ENCODE data around the gene SKAP2. TPM values are rescaled to one million over a fixed set of nuclear protein-coding genes. Genes with fewer than 3 reads are reported as not detected.

SKAP2 gene
- total RNA-seq = 10 to 100 TPM; 34.0 to 91.7 (median 49.4) TPM

- peak within 1 kb of the TSS; percentile 84 to 87 for H3K27ac ChIP-seq
Measured at GRCh38 chr7:26864309-26865093, at the start of gene SKAP2. Gene SKAP2, minus strand, starts transcription at chr7:26864590. Its CDS starts 161 bp downstream, at chr7:26864429.

GRCh38 chr7:26912933-26913536 lies 48.6 kb upstream of the SKAP2 start:
- no peak overlapping the region for H3K27ac ChIP-seq
- H3K4me1 ChIP-seq (replicated peaks in 1 of 2) = peaks cover 0 to 40% of the 10 kb centered on the region in 2 donors
- 0 to 71% (median 10%) methylated on average over 1 of the region's 1 CpG; no CpG with 5 or more reads in 4 of the 10 experiments for WGBS, 10 experiments
- no peak overlapping the region for H3K4me3 ChIP-seq
- in situ Hi-C loops (cut with MboI; ENCODE audit: low pct_unique_long_range_greater_than_20kb in 2 of 9, low sequenced_read_pairs in 9 of 9, unreplicated experiment in 9 of 9) = no loop called here
- peak; percentile 61 to 88 (median 69) for ATAC-seq (replicated peaks in 6 of 8)

More at GRCh38 chr7:26864309-26865093, at the start of gene SKAP2:
- in situ Hi-C loops (cut with MboI; ENCODE audit: low pct_unique_long_range_greater_than_20kb in 2 of 9, low sequenced_read_pairs in 9 of 9, unreplicated experiment in 9 of 9) = loop anchor here in 2 of 9 experiments (25.0 kb wide), 2 partner anchors 223 to 248 kb away; partner anchors contain the start of genes HOXA1 (in 1 of the 2) and HOXA2 (in 1 of the 2)
- peak; percentile 89 to 95 (median 94) for ATAC-seq (replicated peaks in 6 of 8)
- peak within 1 kb of the TSS; percentile 57 to 72 (median 69) for H3K4me3 ChIP-seq
- peaks cover 7 to 37% of the 10 kb centered on the region in 2 donors for H3K4me1 ChIP-seq (replicated peaks in 1 of 2)
- 0 to 54% (median 9%) methylated on average over 2 to 17 of the region's 52 CpGs; no CpG with 5 or more reads in 3 of the 10 experiments for WGBS, 10 experiments

- no peak overlapping the region for H3K27ac ChIP-seq
- H3K4me3 ChIP-seq = no peak overlapping the region
- in situ Hi-C loops (cut with MboI; ENCODE audit: low pct_unique_long_range_greater_than_20kb in 2 of 9, low sequenced_read_pairs in 9 of 9, unreplicated experiment in 9 of 9) = no loop called here
- peaks cover 0 to 34% of the 10 kb centered on the region in 2 donors for H3K4me1 ChIP-seq (replicated peaks in 1 of 2)
- no peak for ATAC-seq (replicated peaks in 6 of 8)
Measured at GRCh38 chr7:26912338-26912737, 47.9 kb upstream of the SKAP2 start.

- peak in 2 of 8 experiments; percentile 38 to 69 for ATAC-seq (replicated peaks in 6 of 8)
- peaks cover 0 to 19% of the 10 kb centered on the region in 2 donors for H3K4me1 ChIP-seq (replicated peaks in 1 of 2)
- WGBS, 10 experiments = 14 to 100% (median 91%) methylated on average over 1 to 4 of the region's 4 CpGs
- H3K4me3 ChIP-seq = no peak overlapping the region
- H3K27ac ChIP-seq = no peak overlapping the region
- in situ Hi-C loops (cut with MboI; ENCODE audit: low pct_unique_long_range_greater_than_20kb in 2 of 9, low sequenced_read_pairs in 9 of 9, unreplicated experiment in 9 of 9) = no loop called here
Measured at GRCh38 chr7:26910221-26910620, 45.8 kb upstream of the SKAP2 start.

GRCh38 chr7:26900251-26900650 lies 35.9 kb upstream of the SKAP2 start:
- Histone ChIP-seq H3K27ac (no peak overlapping the region), H3K4me1 (replicated peaks in 1 of 2) (peaks cover 0 to 20% of the 10 kb centered on the region in 2 donors), H3K4me3 (no peak overlapping the region)
- no peak for ATAC-seq (replicated peaks in 6 of 8)
- in situ Hi-C loops (cut with MboI; ENCODE audit: low pct_unique_long_range_greater_than_20kb in 2 of 9, low sequenced_read_pairs in 9 of 9, unreplicated experiment in 9 of 9) = no loop called here

- H3K4me1 ChIP-seq (replicated peaks in 1 of 2) = peaks cover 0 to 20% of the 10 kb centered on the region in 2 donors
- WGBS, 10 experiments = 10 to 100% (median 89%) methylated on average over 1 of the region's 1 CpG; no CpG with 5 or more reads in 3 of the 10 experiments
- in situ Hi-C loops (cut with MboI; ENCODE audit: low pct_unique_long_range_greater_than_20kb in 2 of 9, low sequenced_read_pairs in 9 of 9, unreplicated experiment in 9 of 9) = no loop called here
- no peak for ATAC-seq (replicated peaks in 6 of 8)
- H3K27ac ChIP-seq = no peak overlapping the region
- no peak overlapping the region for H3K4me3 ChIP-seq
Measured at GRCh38 chr7:26899519-26899918, 35.1 kb upstream of the SKAP2 start.

GRCh38 chr7:26898891-26899290 lies 34.5 kb upstream of the SKAP2 start:
- 10 to 100% (median 89%) methylated on average over 1 to 2 of the region's 2 CpGs; no CpG with 5 or more reads in 1 of the 10 experiments for WGBS, 10 experiments
- H3K27ac ChIP-seq = no peak overlapping the region
- peaks cover 0 to 20% of the 10 kb centered on the region in 2 donors for H3K4me1 ChIP-seq (replicated peaks in 1 of 2)
- in situ Hi-C loops (cut with MboI; ENCODE audit: low pct_unique_long_range_greater_than_20kb in 2 of 9, low sequenced_read_pairs in 9 of 9, unreplicated experiment in 9 of 9) = no loop called here
- H3K4me3 ChIP-seq = no peak overlapping the region
- peak in 1 of 8 experiments; percentile 36 for ATAC-seq (replicated peaks in 6 of 8)

GRCh38 chr7:26897928-26898327 lies 33.5 kb upstream of the SKAP2 start:
- peaks cover 0 to 20% of the 10 kb centered on the region in 2 donors for H3K4me1 ChIP-seq (replicated peaks in 1 of 2)
- no peak overlapping the region for H3K4me3 ChIP-seq
- WGBS, 10 experiments = 100% methylated on average over 1 of the region's 1 CpG; no CpG with 5 or more reads in 5 of the 10 experiments
- in situ Hi-C loops (cut with MboI; ENCODE audit: low pct_unique_long_range_greater_than_20kb in 2 of 9, low sequenced_read_pairs in 9 of 9, unreplicated experiment in 9 of 9) = no loop called here
- ATAC-seq (replicated peaks in 6 of 8) = no peak
- H3K27ac ChIP-seq = no peak overlapping the region

- H3K27ac ChIP-seq = no peak overlapping the region
- peaks cover 0 to 6% of the 10 kb centered on the region in 2 donors for H3K4me1 ChIP-seq (replicated peaks in 1 of 2)
- 8 to 100% (median 82%) methylated on average over 1 to 3 of the region's 3 CpGs; no CpG with 5 or more reads in 2 of the 10 experiments for WGBS, 10 experiments
- no peak overlapping the region for H3K4me3 ChIP-seq
- in situ Hi-C loops (cut with MboI; ENCODE audit: low pct_unique_long_range_greater_than_20kb in 2 of 9, low sequenced_read_pairs in 9 of 9, unreplicated experiment in 9 of 9) = no loop called here
- peak in 3 of 8 experiments; percentile 61 to 97 (median 94) for ATAC-seq (replicated peaks in 6 of 8)
Measured at GRCh38 chr7:26891400-26892350, 27.3 kb upstream of the SKAP2 start.

- 13 to 100% (median 63%) methylated on average over 2 of the region's 2 CpGs; no CpG with 5 or more reads in 2 of the 10 experiments for WGBS, 10 experiments
- no peak for ATAC-seq (replicated peaks in 6 of 8)
- Histone ChIP-seq H3K4me3 (no peak overlapping the region), H3K4me1 (replicated peaks in 1 of 2) (no peaks in the 10 kb centered on the region), H3K27ac (no peak overlapping the region)
- in situ Hi-C loops (cut with MboI; ENCODE audit: low pct_unique_long_range_greater_than_20kb in 2 of 9, low sequenced_read_pairs in 9 of 9, unreplicated experiment in 9 of 9) = no loop called here
Measured at GRCh38 chr7:26880852-26881251, 16.5 kb upstream of the SKAP2 start.

- no peak overlapping the region for H3K27ac ChIP-seq
- no peak for ATAC-seq (replicated peaks in 6 of 8)
- in situ Hi-C loops (cut with MboI; ENCODE audit: low pct_unique_long_range_greater_than_20kb in 2 of 9, low sequenced_read_pairs in 9 of 9, unreplicated experiment in 9 of 9) = no loop called here
- H3K4me1 ChIP-seq (replicated peaks in 1 of 2) = no peaks in the 10 kb centered on the region
- 80 to 100% (median 100%) methylated on average over 1 of the region's 1 CpG; no CpG with 5 or more reads in 3 of the 10 experiments for WGBS, 10 experiments
- H3K4me3 ChIP-seq = no peak overlapping the region
Measured at GRCh38 chr7:26879671-26880070, 15.3 kb upstream of the SKAP2 start.

GRCh38 chr7:26868841-26869495 lies 4.6 kb upstream of the SKAP2 start:
- in situ Hi-C loops (cut with MboI; ENCODE audit: low pct_unique_long_range_greater_than_20kb in 2 of 9, low sequenced_read_pairs in 9 of 9, unreplicated experiment in 9 of 9) = loop anchor here in 2 of 9 experiments (25.0 kb wide), 2 partner anchors 218 to 243 kb away; partner anchors contain the start of genes HOXA1 (in 1 of the 2) and HOXA2 (in 1 of the 2)
- peak in 2 of 8 experiments; percentile 7 to 19 for ATAC-seq (replicated peaks in 6 of 8)
- Histone ChIP-seq H3K27ac (no peak overlapping the region), H3K4me1 (replicated peaks in 1 of 2) (peaks cover 0 to 5% of the 10 kb centered on the region in 2 donors), H3K4me3 (no peak overlapping the region)
- WGBS, 10 experiments = 50 to 94% (median 83%) methylated on average over 2 to 7 of the region's 7 CpGs

Measured in motor neuron (in vitro differentiated cells).